NB4 (cell line): ENCODE data around the gene SACS.

Experiments
- DNase-seq: peaks from one replicate; pipeline ENCODE4 v3.0.0; 2010; ENCODE audit warnings: low read depth
- H3K4me3 ChIP-seq: one replicate; pipeline ENCODE4 v1.5.1; 2011; ENCODE audit warnings: mild to moderate bottlenecking, low read depth, low read length, moderate library complexity
- MAX ChIP-seq: IDR thresholded peaks from 2 replicates; pipeline ENCODE4 v1.6.1; 2011; ENCODE audit warnings: low read depth, low read length
- MYC ChIP-seq: IDR thresholded peaks from 2 replicates; pipeline ENCODE4 v1.6.1; 2011; ENCODE audit warnings: low read depth, low read length
- POLR2A ChIP-seq: IDR thresholded peaks from 2 replicates; pipeline ENCODE4 v1.6.1; 2011; ENCODE audit warnings: mild to moderate bottlenecking; ENCODE audit not compliant: insufficient read length; ENCODE audit errors: extremely low read depth
- TF ChIP-seq, protein P1 (sequence below): IDR thresholded peaks from one replicate; pipeline ENCODE4 v1.5.1; 2012; ENCODE audit warnings: low read depth, low read length

SACS gene

DNA sequence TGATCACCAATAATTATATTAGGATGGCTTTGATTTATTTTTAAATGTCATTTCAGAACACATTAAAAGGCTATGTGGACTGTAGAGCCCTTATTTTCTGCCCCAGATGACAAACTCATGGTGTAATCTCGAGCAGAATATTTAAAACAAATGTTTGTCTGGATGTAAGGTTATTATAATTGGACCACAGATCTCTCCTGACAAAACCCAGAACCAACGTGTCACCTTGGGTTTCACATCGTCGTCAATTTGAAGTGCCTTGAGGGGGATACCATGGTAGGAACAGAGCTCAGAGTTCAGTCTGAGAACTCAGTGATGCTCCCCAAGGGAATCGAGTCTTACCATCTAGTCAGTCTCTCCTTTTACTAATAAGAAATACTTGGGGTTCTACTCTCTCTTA lies 2.8 kb downstream of the SACS start:
- TF ChIP-seq, protein P1, sequence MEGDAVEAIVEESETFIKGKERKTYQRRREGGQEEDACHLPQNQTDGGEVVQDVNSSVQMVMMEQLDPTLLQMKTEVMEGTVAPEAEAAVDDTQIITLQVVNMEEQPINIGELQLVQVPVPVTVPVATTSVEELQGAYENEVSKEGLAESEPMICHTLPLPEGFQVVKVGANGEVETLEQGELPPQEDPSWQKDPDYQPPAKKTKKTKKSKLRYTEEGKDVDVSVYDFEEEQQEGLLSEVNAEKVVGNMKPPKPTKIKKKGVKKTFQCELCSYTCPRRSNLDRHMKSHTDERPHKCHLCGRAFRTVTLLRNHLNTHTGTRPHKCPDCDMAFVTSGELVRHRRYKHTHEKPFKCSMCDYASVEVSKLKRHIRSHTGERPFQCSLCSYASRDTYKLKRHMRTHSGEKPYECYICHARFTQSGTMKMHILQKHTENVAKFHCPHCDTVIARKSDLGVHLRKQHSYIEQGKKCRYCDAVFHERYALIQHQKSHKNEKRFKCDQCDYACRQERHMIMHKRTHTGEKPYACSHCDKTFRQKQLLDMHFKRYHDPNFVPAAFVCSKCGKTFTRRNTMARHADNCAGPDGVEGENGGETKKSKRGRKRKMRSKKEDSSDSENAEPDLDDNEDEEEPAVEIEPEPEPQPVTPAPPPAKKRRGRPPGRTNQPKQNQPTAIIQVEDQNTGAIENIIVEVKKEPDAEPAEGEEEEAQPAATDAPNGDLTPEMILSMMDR: no peak
- TF ChIP-seq POLR2A (no peak), MAX (no peak), MYC (no peak)
- no peak overlapping the region for H3K4me3 ChIP-seq
- DNase-seq: no peak

- no peak overlapping the region for H3K4me3 ChIP-seq
Observed at GRCh38 chr13:23427881-23428528, 5.5 kb downstream of the SACS start.

GRCh38 chr13:23427342-23427843 lies 6.1 kb downstream of the SACS start:
- DNase-seq: no peak
- H3K4me3 ChIP-seq: no peak overlapping the region
- TF ChIP-seq POLR2A: no peak
- no peak for TF ChIP-seq MYC
- TF ChIP-seq, protein P1: no peak
- no peak for TF ChIP-seq MAX

More at GRCh38 chr13:23427881-23428528, 5.5 kb downstream of the SACS start:
- DNase-seq: no peak
- TF ChIP-seq MAX: no peak
- TF ChIP-seq, protein P1: no peak
- no peak for TF ChIP-seq MYC
- no peak for TF ChIP-seq POLR2A

DNA sequence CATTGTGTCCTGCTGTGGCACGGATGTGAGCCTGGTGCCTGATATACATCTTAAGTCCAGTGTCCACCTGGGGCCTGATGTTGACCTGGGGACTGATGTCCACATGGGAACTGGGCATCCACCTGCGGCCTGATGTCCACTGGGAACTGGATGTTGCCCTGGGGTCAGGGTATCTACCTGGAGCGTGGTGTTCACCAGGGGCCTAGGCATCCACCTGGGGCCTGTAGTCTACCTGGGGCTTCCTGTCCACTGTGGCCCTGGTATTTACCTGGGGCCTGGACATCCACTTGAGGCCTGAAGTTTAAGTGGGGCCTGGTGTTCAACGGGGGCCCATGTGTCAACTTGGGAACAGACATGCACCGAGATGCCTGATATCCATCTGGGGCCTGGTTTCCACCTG lies 11.9 kb downstream of the SACS start:
- no peak overlapping the region for H3K4me3 ChIP-seq
- TF ChIP-seq, protein P1: no peak
- TF ChIP-seq MAX: no peak
- TF ChIP-seq POLR2A: no peak
- no peak for TF ChIP-seq MYC
- no peak for DNase-seq

DNA sequence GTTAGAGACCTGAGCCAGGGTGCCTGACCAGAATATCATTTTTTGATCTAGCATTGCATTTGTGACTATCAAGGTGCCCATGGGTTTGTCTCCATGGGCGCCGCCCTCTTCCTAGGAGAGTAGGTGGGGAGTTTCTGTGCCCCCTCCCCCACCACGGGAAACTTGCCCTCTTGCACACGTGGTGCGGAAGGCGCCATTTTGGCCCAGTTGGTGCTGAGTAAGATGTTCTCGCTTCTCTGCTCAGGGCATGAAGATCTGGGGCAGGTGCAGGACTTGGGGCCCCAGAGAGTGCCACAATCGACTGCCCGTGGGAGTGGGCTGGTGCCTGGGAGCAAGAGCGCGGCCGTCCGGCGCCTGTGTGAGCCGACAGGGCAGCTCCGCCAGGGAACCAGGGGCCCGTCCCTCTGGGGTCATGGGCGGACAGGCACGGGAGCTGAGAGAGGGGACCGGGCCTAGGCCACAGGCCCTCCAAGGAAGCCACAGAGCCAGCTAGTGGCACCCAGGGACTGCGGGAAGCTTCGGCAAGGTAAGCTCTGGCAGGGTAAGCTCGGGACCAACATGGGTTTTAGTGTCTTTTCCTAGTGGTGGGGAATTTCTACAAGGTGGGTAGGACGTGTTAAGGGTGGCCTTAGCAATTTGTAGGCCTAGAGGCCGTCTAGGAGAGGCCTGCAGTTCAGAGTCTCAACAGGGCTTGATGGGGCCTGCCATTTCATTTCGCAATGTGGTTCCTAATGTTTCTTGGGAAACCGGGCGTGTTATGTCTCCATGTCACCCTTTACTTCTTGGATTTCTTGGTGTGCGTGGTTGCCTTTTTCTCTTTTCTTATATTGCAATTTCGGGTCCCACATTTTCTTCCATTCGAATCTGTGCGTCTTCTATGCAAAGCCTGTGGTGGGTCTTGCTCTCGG lies 14.5 kb downstream of the SACS start:
- no peak overlapping the region for H3K4me3 ChIP-seq
- DNase-seq: no peak
- TF ChIP-seq POLR2A (no peak), MYC (no peak), MAX (no peak)
- TF ChIP-seq, protein P1: no peak
